ENCODE data around the gene TSPO2.
"Not testable (repeated sequence)": the region's sequence is repeated elsewhere in the genome, so short reads cannot be mapped to it uniquely, and the experiment has no call there.

The TSPO2 gene

DNA sequence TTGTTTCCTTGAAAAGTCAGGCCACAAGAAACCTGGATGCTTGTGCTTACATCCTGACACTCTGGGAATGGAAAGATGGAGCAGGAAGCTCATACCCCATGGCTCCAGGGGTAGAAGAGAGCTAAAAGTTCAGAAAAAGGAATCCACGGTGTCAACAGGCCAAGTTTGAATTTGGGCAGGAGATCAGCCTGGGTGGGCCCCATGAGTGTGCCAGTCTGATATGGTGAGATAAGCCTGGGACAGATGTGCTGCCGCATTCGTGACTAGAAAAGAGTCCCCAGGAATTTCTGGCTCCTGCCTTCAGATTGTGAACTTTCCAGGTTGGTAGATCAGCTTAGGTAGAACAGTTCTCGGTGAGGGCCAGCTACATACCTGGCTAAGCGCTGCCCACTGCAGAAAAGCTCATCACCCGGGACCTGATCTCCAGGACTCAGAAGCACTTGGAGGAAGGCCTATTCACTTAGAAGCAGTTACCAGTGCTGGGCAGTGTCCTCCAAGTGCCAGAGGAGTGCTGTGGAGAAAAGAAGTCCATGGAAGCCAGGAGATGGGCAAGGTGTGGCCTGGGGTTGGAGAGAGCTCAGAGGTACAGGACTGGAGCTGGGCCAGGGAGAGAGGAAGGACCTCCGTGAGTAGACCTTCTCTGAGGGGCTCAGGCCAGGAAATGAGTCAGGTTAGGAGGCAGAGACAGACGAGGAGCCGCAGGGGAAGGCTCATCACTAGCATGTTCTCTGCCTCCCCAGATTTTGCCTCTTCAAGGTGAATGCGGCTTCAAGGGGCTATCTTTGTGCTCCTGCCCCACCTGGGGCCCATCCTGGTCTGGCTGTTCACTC lies at the start of gene TSPO2:
Gene TSPO2 (plus strand): TSS at position 242 of the 830 bp plus-strand sequence. CDS start 519 bp downstream, at position 761.
- no peak for DNase-seq

DNA sequence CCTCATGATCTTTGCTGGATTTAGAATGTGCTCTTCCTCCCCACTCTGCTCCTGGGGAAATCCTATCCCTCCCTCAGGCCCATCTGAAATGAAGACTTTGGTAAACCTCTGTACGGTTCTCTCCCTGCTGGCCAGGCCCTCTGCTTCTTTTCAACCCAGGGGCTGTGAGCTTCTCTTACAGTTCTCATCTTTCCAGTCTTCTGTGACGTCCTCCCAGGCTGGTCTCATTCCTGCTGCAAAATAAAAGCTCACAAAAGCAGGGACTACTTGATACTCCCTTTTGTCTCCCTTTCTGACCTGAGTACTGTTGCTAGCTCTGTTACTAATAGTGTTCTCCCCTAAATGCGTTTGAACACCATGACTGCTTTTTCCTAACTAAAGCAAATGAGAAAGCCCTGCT lies 49.5 kb upstream of the TSPO2 start:
- DNase-seq = no peak

DNA sequence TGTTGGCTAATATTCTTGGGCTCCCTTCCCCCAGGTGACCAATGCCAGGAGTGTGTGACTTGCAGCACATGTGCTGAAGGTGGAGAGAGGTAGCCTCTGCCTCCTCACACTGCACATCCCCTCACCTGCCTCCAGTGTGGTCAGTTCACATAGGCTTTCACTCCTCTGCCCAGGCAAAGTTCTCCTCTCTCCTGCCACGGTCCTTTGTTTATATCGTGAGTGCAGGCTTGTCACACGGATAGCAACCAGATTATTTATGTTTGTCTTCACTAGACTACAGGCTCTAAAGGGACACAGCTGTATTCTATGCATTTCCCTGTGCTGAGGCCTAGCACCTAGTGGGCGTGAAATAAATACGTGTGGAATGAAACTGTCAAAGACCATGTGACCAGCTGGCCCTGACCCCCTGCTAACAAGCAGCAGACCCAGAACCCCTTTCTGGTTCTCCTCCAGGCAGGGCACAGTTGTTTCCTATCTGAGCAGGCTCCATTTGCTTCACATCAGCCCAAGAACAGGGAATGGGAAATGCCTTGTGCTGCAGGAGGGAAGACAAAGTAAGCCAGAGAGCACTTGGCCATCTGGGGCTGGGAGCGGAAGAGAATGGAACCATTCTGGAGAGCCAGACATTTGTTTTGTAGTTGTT lies 45.6 kb upstream of the TSPO2 start:
- no peak for DNase-seq

GRCh38 chr6:40997234-40997957 lies 44.9 kb upstream of the TSPO2 start:
- no peak for DNase-seq

- no peak for DNase-seq
Measured at GRCh38 chr6:40998661-40999060, 43.6 kb upstream of the TSPO2 start.

DNA sequence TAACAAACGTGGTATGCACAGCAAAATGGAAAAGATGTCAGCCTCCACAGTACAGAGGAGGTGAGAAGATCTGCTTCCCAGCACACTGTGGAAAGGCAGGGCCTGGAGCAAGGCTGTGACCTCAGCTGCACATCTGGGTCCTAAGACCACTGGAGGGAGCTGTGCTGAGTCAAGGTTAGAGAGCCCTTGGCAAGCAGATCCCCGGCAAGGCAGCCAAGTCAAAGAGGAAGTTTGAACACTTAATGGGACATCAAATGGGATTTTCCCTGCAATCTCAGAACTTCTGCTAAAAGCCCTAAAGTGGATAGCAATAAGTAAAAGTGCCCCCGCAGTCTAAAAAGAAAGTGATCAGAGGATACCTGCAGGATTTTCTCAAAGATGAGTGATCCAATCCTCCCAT lies 42.7 kb upstream of the TSPO2 start:
- peak in 1 of 2 donors; percentile 4 for DNase-seq

DNA sequence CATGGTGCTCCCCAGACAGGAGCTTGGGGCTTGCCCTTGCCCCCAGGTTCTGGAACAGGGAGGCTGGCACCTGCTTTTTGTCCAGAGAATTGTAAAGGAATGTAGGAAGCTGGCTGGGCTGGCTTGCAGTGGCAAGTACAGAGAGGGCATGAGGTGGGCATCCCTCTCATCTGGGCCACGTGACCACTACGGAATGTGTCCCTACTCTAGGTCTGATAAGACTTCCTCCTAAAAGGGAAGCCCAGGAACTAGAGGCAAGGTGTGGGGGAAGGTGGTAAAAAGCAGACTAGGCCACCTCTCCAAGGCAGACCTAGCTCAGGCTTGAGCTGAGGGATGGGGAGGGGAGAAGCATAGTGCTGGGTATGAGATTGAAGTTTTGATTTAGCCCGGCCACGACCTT lies 42.0 kb upstream of the TSPO2 start:
- DNase-seq = no peak

DNA sequence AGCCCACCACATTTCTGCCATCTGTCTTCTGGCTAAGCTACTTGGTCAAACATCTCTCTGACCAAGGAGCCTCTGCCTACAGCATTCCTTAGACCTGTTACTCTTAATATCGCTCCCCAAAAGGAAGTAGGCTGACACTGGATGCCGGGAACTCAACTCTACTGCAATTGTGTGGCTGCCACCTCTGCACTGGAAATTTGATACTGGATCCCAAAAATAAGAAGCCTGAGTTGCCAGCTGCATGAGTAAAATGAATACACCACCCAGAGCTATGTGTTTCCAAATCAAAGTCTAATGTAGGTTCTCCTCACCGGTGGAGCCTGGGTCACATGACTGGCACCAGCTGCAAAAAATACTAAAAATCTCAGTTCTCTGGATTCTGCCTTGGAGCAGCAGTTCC lies 40.1 kb upstream of the TSPO2 start:
- no peak for DNase-seq

- DNase-seq = peak; percentile 47 to 65
Measured at GRCh38 chr6:41006217-41006616, 36.0 kb upstream of the TSPO2 start.

GRCh38 chr6:41006980-41007379 lies 35.3 kb upstream of the TSPO2 start:
- DNase-seq = not testable (repeated sequence)

DNA sequence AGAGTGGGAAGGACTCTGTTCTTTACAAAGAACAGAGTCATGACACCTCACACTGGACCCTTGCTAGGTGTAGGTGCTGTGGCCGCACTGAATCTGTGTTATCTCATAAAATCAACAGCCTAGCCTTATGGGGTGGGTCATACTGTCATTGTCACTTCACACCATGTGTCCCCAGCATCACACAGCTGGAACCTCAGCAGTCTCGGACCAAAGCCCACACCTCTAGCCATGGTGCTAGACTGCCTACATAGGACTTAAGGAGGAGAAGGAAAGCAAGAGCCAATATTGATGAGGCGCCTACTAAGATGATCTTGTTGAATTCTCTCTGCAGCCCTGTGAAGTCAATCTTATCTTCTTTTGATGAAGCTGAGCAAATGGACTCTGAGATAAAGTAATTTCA lies 34.3 kb upstream of the TSPO2 start:
- DNase-seq = no peak

DNA sequence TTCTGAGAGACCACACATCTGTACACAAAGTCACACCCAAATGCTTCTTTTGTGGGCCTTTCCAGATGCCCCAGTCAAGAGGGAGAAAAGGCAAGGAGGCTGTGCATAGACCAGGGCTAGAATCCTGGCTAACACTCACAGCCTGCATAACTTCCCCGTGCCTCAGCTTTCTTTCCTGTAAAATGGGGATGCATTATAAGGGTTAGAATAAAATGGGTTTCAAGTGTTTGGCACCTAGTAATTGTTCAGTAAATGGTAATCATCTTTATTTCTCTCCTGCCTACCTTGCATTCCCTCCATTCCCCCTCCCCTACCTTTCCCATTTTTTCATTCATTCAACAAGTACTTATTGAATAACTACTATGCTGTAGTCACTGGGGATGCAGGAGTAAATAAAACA lies 32.6 kb upstream of the TSPO2 start:
- no peak for DNase-seq

DNA sequence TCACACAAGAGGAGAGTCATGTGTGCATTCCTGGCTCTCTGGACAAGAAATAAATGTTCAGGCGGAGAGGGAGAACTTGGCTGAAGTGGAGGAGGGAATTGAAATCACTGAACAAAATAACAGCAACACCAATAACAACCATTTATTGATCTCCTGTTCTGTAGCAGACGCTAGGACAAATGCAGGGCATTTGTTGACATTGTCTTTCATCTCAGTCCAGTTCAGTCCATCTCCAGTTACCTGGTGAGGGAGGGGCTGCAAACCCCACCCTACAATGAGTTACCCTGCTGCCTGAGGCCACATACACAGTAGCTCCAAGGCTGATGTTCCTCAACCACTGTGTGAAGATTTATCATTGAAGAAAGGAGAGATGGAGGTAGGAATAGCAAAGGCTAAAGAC lies 30.6 kb upstream of the TSPO2 start:
- DNase-seq = no peak

GRCh38 chr6:41013466-41014153 lies 28.7 kb upstream of the TSPO2 start:
- no peak for DNase-seq

- DNase-seq = no peak
Measured at GRCh38 chr6:41014780-41015179, 27.5 kb upstream of the TSPO2 start.

- DNase-seq = not testable (repeated sequence)
Measured at GRCh38 chr6:41015860-41016259, 26.4 kb upstream of the TSPO2 start.

- no peak for DNase-seq
Measured at GRCh38 chr6:41017663-41018062, 24.6 kb upstream of the TSPO2 start.

DNA sequence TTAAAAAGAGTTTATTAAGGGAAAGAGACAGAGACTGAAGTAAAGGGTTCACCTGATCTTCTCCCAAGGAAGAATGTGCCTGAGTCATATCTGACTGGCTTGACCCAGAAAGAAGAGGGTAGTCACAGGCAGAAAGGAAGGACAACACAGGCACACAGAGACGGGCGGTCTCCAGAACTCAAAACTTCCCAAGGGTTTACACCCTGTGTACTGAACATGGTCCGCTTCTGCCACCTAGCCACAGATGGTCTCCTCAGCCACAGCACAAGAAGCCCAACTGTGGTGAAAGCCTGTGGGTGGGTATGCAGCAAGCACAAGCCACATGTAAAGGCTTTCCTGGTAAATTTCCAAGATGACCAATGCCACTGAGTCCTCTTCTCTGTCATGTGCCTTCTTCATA lies 20.4 kb upstream of the TSPO2 start:
- no peak for DNase-seq

DNA sequence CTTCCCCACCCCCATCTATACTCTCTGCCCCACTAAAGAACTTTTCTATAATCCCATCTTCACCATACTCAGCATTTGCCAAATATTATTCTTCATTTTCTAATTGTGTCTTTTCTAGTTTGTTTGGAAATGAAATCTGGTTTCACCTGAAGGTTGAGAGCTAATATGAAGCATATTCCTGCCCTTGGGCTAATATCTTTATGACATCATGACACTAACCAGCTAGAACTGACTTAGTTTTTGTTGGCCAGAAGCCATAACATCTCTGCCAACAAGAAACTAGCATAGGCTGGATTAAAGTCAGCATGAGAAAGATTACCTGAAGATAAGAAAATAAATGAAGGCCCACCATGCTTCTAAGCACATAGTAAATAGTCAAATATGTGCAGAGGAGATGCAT lies 20.0 kb upstream of the TSPO2 start:
- no peak for DNase-seq

GRCh38 chr6:41023114-41023513 lies 19.2 kb upstream of the TSPO2 start:
- no peak for DNase-seq

GRCh38 chr6:41025966-41026530 lies 16.2 kb upstream of the TSPO2 start:
- no peak for DNase-seq

DNA sequence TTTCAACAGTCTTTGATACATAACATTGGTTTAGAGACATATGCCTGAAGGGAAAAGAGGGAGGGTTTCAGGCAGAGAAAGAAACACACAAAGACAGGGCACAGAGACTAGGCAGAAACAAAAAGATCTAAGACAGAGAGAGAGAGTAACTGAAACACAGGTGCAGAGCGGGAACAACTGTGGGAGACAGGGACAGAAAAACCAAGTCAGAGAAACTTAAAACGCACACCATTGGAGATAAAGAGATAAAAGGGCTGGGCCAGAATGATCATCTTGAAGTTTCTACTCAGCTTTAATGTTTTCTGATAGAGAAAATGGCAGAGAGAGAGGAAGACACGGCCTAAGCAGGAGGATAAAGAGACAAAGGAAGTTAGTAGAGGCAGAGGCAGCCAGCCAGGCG lies 15.0 kb upstream of the TSPO2 start:
- DNase-seq = no peak
